ENCODE data around the gene ERC2. TPM values are rescaled to one million over a fixed set of nuclear protein-coding genes. Genes with fewer than 3 reads are reported as not detected.

The ERC2 gene
- total and polyA plus RNA-seq, 2 donors (not counting 3 experiments of a cell fraction or from before 2014, with no cell fraction given) = 5.6 to 15.5 TPM

DNA sequence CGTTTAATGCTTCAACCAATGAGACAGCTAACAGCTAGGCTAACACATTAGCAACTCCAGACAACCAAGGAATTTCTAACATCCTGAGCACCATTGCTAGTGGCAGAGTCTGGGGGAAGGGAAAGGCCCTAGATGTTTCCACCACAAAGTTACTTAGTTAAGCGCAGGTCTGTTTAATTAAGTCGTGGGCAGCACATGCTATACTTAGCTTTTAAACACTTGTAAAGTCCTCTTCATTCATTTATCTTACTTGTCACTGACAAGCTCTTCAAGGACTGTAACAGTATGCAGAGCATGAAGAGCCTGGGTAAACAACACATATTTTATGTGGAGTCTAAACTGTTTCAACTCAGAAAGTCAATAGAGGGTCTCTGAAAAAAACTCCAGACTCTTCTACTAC lies 760.0 kb downstream of the ERC2 start:
- H3K36me3 ChIP-seq (ENCODE audit: control insufficient read depth in 2 of 2, extremely low read depth in 1 of 2, insufficient read depth in 2 of 2, low read length in 2 of 2) = no peaks in the 10 kb centered on the region
- H3K9me1 ChIP-seq (replicated peaks; ENCODE audit: control insufficient read depth, extremely low read depth, insufficient read depth, low read length) = no peaks in the 10 kb centered on the region
- no peaks in the 10 kb centered on the region for H3K27me3 ChIP-seq (ENCODE audit: control insufficient read depth in 2 of 2, insufficient read depth in 2 of 2, low read length in 2 of 2)
- H3K4me2 ChIP-seq (ENCODE audit: insufficient read depth, low read length) = no peak overlapping the region
- intact Hi-C loops (cut with micrococcal nuclease) = no loop called here
- no peak for FAIRE-seq
- no peaks in the 10 kb centered on the region for H4K20me1 ChIP-seq (replicated peaks; ENCODE audit: control insufficient read depth, extremely low read depth, insufficient read depth, low read length)
- dilution Hi-C loops (cut with MboI; ENCODE audit: extremely low pct_ligation_motif_present, low sequenced_read_pairs) = no loop called here
- H3K27ac ChIP-seq (ENCODE audit: insufficient read depth, low read depth, low read length) = no peak overlapping the region
- H3K9me3 ChIP-seq (replicated peaks; ENCODE audit: control insufficient read depth, insufficient read depth, low read length) = no peaks in the 10 kb centered on the region
- H3K79me2 ChIP-seq (ENCODE audit: control insufficient read depth, insufficient read depth, low read length) = no peaks in the 10 kb centered on the region
- BruUV-seq (replicated peaks) = no TSS peak
- H3K4me3 ChIP-seq (replicated peaks in 1 of 3; ENCODE audit: insufficient read depth in 1 of 3, low read depth in 1 of 3, low read length in 3 of 3) = no peak overlapping the region
- no peak for DNase-seq (ENCODE audit: low read depth, low spot score)
- ChIA-PET CTCF (no interaction called here), POLR2A (no interaction called here)
- no peak overlapping the region for H2AFZ ChIP-seq (ENCODE audit: low read depth, low read length)
- no peaks in the 10 kb centered on the region for H3K4me1 ChIP-seq (ENCODE audit: control insufficient read depth, extremely low read depth, insufficient read depth, low read length)
- TF ChIP-seq POLR2A (IDR thresholded peaks at IDR 0.05; ENCODE audit: low read depth, low read length) = no peak
- TF ChIP-seq EZH2 (IDR thresholded peaks at IDR 0.05; ENCODE audit: borderline replicate concordance, low read depth, low read length, severe bottlenecking) = no peak
- TF ChIP-seq JUN (IDR thresholded peaks at IDR 0.05; ENCODE audit: borderline replicate concordance, insufficient read depth, insufficient read length, low read depth) = no peak
- TF ChIP-seq, protein P1, sequence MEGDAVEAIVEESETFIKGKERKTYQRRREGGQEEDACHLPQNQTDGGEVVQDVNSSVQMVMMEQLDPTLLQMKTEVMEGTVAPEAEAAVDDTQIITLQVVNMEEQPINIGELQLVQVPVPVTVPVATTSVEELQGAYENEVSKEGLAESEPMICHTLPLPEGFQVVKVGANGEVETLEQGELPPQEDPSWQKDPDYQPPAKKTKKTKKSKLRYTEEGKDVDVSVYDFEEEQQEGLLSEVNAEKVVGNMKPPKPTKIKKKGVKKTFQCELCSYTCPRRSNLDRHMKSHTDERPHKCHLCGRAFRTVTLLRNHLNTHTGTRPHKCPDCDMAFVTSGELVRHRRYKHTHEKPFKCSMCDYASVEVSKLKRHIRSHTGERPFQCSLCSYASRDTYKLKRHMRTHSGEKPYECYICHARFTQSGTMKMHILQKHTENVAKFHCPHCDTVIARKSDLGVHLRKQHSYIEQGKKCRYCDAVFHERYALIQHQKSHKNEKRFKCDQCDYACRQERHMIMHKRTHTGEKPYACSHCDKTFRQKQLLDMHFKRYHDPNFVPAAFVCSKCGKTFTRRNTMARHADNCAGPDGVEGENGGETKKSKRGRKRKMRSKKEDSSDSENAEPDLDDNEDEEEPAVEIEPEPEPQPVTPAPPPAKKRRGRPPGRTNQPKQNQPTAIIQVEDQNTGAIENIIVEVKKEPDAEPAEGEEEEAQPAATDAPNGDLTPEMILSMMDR (IDR thresholded peaks at IDR 0.05; ENCODE audit: extremely low read depth in 1 of 2, insufficient read depth in 1 of 2, low read depth in 1 of 2, low read length in 2 of 2) = no peak
- no peak for TF ChIP-seq MYC (IDR thresholded peaks at IDR 0.05; ENCODE audit: low read depth, low read length)
- no peak for TF ChIP-seq FOS (IDR thresholded peaks at IDR 0.05; ENCODE audit: borderline replicate concordance, insufficient read depth, low read length)
- TF ChIP-seq GATA2 (IDR thresholded peaks at IDR 0.05; ENCODE audit: insufficient read depth, insufficient read length, low read depth, low read length) = no peak
- TF ChIP-seq POLR2AphosphoS5 (IDR thresholded peaks at IDR 0.05; ENCODE audit: insufficient read depth, low read depth, low read length) = no peak
- TF ChIP-seq, protein P2, sequence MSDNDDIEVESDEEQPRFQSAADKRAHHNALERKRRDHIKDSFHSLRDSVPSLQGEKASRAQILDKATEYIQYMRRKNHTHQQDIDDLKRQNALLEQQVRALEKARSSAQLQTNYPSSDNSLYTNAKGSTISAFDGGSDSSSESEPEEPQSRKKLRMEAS (IDR thresholded peaks at IDR 0.05; ENCODE audit: insufficient read depth, insufficient read length) = no peak
- no peak overlapping the region for H3K9ac ChIP-seq (replicated peaks; ENCODE audit: extremely low read depth, insufficient read depth, low read length)
